Measurements from ENCODE around the gene MRPL42. TPM values are rescaled to one million over a fixed set of nuclear protein-coding genes. Genes with fewer than 3 reads are reported as not detected.

Gene MRPL42
- total RNA-seq, 2 donors from 2014 or later = 76.4 to 82.8 TPM

DNA sequence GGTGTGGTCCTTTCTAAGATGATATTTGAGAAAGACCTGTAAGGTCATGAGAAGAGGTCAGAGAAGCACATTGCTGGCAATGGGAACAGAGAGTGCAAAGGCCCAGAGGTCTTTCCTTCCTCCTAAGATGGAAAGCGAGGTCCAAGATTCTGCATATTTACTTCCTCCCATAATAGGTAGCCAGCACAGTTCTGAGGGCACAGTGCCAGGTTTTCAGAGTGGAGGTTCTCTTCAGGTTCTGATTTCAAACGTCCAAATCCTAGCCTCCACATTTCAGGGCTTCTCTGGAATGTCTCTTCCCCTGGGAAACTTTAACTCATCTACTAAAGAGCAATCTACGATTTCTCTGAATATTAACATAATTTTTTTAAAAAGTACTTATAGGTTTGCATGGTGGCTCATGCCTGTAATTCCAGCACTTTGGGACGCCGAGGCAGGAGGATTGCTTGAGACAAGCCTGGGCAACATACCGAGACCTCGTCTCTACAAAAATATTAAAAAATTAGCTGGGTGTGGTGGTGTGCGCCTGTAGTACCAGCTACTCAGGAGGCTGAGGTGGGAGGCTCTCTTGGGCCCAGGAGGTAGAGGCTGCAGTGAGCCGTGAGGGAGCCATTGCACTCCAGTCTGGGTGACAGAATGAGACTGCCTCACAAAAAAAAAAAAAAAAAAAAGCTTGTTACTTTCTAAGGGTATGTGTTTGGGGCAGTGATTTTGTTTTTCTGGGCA lies 526 bp upstream of the MRPL42 start:
- Histone ChIP-seq H3K36me3 (no peaks in the 10 kb centered on the region), H3K9ac (ENCODE audit: low read depth in 2 of 2, low read length in 2 of 2) (no peak overlapping the region), H3K4me3 (peak overlapping the region; percentile 71), H3K4me1 (peaks cover 14% of the 10 kb centered on the region), H3K9me3 (no peaks in the 10 kb centered on the region), H3K27me3 (no peaks in the 10 kb centered on the region), H3K27ac (no peak overlapping the region)
- TF ChIP-seq, protein P1, sequence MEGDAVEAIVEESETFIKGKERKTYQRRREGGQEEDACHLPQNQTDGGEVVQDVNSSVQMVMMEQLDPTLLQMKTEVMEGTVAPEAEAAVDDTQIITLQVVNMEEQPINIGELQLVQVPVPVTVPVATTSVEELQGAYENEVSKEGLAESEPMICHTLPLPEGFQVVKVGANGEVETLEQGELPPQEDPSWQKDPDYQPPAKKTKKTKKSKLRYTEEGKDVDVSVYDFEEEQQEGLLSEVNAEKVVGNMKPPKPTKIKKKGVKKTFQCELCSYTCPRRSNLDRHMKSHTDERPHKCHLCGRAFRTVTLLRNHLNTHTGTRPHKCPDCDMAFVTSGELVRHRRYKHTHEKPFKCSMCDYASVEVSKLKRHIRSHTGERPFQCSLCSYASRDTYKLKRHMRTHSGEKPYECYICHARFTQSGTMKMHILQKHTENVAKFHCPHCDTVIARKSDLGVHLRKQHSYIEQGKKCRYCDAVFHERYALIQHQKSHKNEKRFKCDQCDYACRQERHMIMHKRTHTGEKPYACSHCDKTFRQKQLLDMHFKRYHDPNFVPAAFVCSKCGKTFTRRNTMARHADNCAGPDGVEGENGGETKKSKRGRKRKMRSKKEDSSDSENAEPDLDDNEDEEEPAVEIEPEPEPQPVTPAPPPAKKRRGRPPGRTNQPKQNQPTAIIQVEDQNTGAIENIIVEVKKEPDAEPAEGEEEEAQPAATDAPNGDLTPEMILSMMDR (IDR thresholded peaks at IDR 0.05) = no peak
- DNase-seq = no peak
- intact Hi-C loops (cut with DNase I) = no loop called here

DNA sequence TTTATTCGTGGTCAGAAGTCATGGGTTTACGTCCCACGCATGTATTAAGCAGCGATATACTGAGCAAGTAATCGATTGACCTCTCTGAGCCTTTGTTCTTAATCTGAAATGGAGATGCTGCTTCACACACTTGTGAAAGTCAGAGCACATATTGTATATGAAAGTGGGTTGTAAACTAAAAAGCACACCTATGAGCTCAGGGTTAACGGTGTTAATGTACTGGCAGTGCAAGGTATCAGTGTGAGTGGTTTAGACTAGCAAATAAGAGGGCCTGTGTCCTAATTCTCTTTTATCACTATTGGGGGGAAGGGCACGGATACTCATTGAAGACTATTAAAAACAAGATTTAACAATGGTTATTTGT lies 676 bp downstream of the MRPL42 start:
- TF ChIP-seq, protein P1 (IDR thresholded peaks at IDR 0.05) = no peak
- Histone ChIP-seq H3K27me3 (no peaks in the 10 kb centered on the region), H3K36me3 (no peaks in the 10 kb centered on the region), H3K4me1 (peaks cover 14% of the 10 kb centered on the region), H3K9ac (ENCODE audit: low read depth in 2 of 2, low read length in 2 of 2) (peak overlapping the region; percentile 83 to 90), H3K27ac (peak overlapping the region; percentile 94), H3K4me3 (peak overlapping the region; percentile 71), H3K9me3 (no peaks in the 10 kb centered on the region)
- intact Hi-C loops (cut with DNase I) = no loop called here
- no peak for DNase-seq

DNA sequence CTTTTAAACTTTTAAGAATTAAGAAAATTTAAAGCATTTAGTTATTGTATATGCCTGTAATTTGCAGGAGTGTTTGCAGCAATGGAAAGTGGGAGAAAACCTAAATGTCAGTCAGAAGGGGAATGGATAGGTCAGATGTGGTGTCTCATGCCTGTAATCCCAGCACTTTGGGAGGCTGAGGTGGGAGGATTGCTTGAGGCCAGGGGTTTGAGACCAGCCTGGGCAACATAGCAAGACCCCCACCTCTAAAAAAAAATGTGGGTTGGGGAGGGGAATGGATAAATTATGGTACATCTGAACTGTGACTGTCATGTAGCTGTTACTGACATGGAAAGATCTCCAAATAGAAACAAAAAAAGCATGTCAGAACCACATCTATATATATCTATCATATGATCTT lies 2.1 kb downstream of the MRPL42 start:
- Histone ChIP-seq H3K27me3 (no peaks in the 10 kb centered on the region), H3K9me3 (no peaks in the 10 kb centered on the region), H3K27ac (no peak overlapping the region), H3K36me3 (no peaks in the 10 kb centered on the region), H3K4me3 (no peak overlapping the region), H3K9ac (ENCODE audit: low read depth in 2 of 2, low read length in 2 of 2) (no peak overlapping the region), H3K4me1 (peaks cover 14% of the 10 kb centered on the region)
- DNase-seq = no peak
- intact Hi-C loops (cut with DNase I) = no loop called here
- TF ChIP-seq, protein P1 (IDR thresholded peaks at IDR 0.05) = no peak

DNA sequence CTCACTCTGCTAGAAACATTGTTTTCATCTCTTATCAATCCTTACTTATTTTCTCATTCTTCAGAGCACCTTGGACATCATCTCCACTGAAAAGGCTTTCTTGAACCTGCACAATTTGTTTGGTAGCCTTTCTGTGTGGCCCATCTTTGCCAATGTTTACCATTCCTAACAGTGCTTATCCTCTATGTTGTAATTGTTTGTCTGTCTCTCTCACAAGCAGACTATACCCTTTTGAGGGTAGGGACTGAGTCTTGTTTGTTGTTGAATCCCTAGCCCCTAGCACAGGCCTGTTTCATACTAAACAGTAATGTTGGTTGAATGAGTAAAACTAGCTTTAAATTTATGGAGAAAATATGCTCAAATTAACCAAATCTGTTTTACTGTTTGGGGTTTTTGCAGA lies 9.2 kb downstream of the MRPL42 start:
- H3K9me3 ChIP-seq = no peaks in the 10 kb centered on the region
- no peaks in the 10 kb centered on the region for H3K36me3 ChIP-seq

DNA sequence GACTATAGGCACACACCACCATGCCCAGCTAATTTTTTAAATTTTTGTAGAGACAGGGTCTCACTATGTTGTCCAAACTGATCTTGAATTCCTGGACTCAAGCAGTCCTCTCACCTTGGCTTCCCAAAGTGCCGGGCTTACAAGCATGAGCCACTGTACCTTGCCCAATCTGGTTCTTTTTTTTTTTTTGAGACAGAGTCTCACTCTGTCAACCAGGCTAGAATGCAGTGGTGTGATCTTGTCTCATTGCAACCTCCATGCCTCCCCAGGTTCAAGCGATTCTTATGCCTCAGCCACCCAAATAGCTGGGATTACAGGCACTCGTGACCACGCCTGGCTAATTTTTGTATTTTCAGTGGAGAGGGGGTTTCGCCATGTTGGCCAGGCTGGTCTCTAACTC lies 15.4 kb downstream of the MRPL42 start:
- Histone ChIP-seq H3K27me3 (no peaks in the 10 kb centered on the region), H3K36me3 (no peaks in the 10 kb centered on the region), H3K9me3 (no peaks in the 10 kb centered on the region), H3K27ac (peak overlapping the region; percentile 42), H3K4me1 (peaks cover 3% of the 10 kb centered on the region), H3K4me3 (no peak overlapping the region), H3K9ac (ENCODE audit: low read depth in 2 of 2, low read length in 2 of 2) (no peak overlapping the region)
- intact Hi-C loops (cut with DNase I) = no loop called here
- no peak for DNase-seq
- TF ChIP-seq, protein P1 (IDR thresholded peaks at IDR 0.05) = no peak

More for the DNA sequence above, 9.2 kb downstream of the MRPL42 start:
- Histone ChIP-seq H3K27ac (no peak overlapping the region), H3K27me3 (no peaks in the 10 kb centered on the region), H3K9ac (ENCODE audit: low read depth in 2 of 2, low read length in 2 of 2) (no peak overlapping the region), H3K4me3 (no peak overlapping the region), H3K4me1 (no peaks in the 10 kb centered on the region)
- TF ChIP-seq, protein P1 (IDR thresholded peaks at IDR 0.05) = no peak
- intact Hi-C loops (cut with DNase I) = no loop called here
- no peak for DNase-seq
